Activated CD4-positive, CD25-positive, alpha-beta regulatory T cell (primary cell): ENCODE data around the gene TNFSF9.
A peak's percentile ranks its signal among the peaks of the same experiment; 100 is the strongest.

Source experiments
- DNase-seq, 4 experiments: peaks; one replicate each; lab custom pipeline; 2025; lab: John Stamatoyannopoulos, UW

The TNFSF9 gene, protein sequence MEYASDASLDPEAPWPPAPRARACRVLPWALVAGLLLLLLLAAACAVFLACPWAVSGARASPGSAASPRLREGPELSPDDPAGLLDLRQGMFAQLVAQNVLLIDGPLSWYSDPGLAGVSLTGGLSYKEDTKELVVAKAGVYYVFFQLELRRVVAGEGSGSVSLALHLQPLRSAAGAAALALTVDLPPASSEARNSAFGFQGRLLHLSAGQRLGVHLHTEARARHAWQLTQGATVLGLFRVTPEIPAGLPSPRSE

GRCh38 chr19:6530386-6531162 lies at the start of gene TNFSF9:
TSS of gene TNFSF9 (plus strand) at chr19:6531026. CDS start at chr19:6531037, 11 bp downstream.
- peak; percentile 38 to 72 (median 54) for DNase-seq

DNA sequence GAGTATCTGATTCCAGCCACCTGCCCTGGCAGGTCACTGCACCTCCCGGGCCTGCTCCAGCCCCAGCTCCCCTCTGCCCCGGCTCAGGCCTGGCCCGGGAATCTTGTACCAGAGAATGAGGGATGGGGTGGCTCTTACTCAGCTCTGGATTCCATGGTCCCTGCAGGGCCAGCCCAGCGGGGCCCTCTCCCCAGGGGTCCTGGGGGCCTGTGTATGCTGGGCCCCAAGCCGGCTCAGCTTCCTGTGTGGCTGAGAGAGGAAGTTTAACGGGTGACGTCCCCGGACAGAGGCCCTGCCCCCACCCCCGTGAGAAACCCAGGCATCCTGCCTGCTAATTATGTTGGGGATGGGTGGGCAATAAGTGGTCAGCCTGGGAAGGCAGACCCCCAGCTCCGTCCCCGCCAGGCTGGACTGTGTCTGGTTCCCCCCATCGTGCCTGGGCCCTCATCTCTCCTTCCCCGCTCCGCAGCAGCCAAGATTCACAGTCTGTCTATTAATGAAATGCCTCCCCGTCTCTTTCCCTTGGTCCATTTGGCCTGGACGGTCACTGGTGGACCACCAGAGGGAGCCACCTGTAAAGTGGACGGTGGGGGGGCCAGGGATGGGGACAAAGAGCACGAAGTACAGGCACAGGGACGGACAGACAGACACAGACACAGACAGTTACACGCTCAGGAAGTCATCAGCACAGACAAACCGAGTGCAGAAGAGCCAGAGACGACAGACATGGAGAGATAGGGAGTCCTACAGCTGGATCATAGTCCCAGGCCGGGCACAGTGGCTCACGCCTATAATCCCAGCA lies 49.1 kb upstream of the TNFSF9 start, which contains the start of gene DENND1C:
DENND1C (minus strand) TSS at position 247 of the 802 bp plus-strand sequence; CDS start at position 155, 92 bp downstream.
- DNase-seq, result peak in 3 of 4 experiments; percentile 47 to 69 (median 49)

- no peak for DNase-seq
These were observed 48.5 kb upstream of the TNFSF9 start for GRCh38 chr19:6482343-6482686.

GRCh38 chr19:6483235-6483634 lies 47.6 kb upstream of the TNFSF9 start:
- DNase-seq, result no peak

DNA sequence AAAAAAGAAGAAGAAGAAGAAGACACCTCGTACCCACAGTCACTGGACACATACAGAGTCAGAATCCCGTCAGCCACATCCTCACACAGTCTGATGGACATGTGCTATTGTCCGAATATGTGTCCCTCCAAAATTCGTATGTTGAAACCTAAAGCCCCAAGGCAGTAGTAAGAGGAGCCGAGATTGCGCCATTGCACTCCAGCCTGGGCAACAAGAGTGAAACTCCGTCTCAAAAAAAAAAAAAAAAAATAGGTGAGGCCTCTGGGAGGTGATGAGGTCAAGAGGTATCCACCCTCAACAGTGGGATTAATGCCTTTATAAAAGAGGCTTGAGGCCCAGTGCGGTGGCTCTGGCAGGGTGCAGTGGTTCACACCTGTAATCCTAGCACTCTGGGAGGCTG lies 46.6 kb upstream of the TNFSF9 start:
- no peak for DNase-seq

- no peak for DNase-seq
These were observed 46.0 kb upstream of the TNFSF9 start for GRCh38 chr19:6484831-6485230.

DNA sequence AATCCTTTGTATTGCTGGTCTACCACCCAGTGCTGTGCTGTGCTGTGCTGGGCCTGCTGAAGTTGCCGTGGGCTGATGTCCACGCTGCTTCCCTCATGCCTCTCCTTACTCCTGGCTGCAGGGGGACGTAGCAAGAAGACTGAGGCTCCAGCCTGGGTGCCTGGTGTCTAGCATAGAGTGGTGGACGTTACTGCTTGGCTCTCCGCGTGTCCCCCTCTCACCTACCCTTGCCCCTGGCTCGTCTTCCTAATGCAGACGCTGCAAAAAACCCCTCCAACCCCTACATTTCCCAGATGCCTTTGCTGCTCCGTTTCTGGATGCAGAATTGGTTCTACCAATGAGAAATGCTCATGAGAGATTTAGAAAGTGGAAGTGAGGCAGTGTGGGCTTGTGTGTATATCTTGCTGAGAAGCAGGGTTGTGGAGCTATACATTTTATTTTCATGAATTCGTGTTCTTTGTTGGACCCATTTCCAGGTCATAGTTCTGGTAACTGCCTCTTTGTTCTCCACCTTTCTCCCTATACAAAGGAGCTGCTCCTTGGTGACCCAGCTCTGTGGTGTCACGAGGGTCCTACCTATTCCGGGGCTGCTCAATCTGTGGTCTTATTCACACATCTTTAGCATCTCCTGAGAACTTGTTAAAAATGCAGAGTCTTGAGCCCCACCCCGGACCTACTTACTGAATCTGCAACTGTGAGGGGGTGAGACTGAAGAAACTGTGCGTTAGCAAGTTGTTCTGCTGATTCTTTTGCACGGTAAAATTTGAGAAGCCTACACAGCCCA lies 41.4 kb upstream of the TNFSF9 start:
- DNase-seq, result no peak

DNA sequence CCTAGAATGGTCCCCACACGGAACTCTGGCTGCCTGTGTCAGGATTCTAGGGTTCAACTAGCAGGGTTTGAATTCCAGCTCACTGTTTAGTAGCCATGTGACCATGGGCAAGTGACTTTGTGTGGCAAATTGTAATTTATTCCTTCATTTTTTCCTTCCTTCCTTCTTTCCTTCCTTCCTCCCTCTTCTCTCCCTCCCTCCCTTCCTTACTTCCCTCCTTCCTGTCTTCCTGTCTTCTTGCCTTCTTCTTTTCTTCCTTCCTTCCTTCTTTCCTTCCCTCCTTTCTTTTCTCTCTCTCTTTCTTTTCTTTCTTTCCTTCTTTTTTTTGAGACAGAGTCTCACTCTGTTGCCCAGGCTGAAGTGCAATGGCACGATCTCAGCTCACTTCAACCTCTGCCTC lies 40.7 kb upstream of the TNFSF9 start:
- no peak for DNase-seq

GRCh38 chr19:6491802-6492592 lies 38.8 kb upstream of the TNFSF9 start:
- DNase-seq, result no peak

DNA sequence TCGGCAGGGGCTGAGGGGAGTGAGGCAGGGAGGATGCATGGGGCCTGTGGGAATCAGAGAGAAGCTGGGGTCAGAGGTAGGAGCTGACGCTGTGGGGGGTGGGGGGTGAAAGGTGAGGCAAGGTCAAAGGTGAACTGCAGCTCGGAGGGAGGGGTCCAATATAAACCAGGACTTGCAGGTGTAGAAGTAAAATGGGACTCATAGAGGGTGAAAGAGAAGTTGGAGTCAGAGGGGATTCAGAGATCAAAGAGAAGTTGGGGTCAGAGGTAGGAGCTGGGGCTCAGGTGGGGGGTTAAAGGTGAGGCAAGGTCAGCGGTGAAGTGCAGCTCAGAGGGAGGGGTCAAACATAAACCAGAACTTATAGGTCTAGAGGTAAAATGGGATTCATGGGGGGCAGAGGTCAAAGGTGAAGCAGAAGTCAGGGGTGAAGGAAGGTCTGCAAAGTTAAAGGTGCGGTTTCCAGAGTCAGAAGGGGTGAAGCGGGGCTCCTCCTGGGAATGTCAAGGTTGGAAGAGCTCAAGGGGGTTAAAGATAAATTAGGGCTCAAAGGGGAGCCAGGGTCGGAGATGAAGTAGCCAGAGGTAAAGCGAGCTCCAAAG lies 36.3 kb upstream of the TNFSF9 start:
- no peak for DNase-seq

DNA sequence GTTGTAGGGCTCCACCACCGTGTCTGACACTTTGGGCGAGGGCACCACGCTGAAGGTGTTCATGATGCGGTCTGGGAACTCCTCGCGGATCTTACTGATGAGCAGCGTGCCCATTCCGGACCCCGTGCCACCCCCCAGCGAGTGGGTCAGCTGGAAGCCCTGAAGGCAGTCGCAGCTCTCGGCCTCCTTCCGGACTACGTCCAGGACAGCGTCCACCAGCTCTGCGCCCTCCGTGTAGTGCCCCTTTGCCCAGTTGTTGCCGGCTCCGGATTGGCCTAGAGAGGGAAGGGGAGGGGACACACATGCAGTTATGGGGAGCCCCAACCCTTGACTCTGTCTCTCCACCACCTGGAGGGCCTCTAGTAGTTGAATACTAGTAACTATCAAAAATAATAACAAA lies 34.9 kb upstream of the TNFSF9 start:
- no peak for DNase-seq

GRCh38 chr19:6498294-6499036 lies 32.4 kb upstream of the TNFSF9 start:
- DNase-seq, result no peak

- DNase-seq, result no peak
These were observed 31.6 kb upstream of the TNFSF9 start for GRCh38 chr19:6499052-6499790.

DNA sequence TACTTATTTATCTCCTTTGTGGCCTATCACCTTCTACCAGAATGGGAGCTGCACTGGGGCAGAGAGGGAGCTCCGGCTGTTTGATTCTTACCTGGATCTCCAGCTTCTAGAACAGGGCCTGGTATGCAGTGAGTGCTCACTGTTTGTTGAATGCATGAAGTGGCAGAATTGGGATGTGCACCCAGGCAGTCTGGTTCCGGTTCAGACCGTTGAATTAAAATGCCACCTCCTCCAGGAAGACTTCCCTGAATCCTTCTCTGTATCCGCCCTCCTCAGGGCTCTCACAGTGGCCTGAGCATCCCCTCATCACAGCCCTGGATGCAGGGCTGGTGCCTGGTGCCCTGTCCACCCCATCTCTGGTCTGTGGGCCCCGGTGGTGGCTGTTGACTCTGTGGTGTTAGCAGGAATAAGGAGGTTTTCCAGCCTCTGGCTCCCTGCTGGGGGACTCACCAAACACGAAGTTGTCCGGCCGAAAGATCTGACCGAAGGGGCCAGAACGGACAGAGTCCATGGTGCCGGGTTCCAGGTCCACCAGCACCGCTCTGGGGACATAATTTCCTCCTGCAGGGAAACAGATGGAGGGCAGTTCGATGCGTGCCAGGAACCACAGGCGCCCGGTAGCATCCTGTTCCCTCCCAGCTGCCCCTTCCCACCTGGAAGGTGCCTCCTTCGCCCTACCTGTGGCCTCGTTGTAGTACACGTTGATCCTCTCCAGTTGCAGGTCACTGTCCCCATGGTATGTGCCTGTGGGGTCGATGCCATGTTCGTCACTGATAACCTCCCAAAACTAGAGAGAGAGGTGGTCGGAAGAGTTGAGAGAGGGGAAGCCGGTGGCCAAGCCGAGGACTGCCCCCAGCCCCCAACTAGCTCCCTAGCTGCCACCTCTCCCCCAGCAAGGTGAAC lies 29.7 kb upstream of the TNFSF9 start:
- DNase-seq, result no peak

DNA sequence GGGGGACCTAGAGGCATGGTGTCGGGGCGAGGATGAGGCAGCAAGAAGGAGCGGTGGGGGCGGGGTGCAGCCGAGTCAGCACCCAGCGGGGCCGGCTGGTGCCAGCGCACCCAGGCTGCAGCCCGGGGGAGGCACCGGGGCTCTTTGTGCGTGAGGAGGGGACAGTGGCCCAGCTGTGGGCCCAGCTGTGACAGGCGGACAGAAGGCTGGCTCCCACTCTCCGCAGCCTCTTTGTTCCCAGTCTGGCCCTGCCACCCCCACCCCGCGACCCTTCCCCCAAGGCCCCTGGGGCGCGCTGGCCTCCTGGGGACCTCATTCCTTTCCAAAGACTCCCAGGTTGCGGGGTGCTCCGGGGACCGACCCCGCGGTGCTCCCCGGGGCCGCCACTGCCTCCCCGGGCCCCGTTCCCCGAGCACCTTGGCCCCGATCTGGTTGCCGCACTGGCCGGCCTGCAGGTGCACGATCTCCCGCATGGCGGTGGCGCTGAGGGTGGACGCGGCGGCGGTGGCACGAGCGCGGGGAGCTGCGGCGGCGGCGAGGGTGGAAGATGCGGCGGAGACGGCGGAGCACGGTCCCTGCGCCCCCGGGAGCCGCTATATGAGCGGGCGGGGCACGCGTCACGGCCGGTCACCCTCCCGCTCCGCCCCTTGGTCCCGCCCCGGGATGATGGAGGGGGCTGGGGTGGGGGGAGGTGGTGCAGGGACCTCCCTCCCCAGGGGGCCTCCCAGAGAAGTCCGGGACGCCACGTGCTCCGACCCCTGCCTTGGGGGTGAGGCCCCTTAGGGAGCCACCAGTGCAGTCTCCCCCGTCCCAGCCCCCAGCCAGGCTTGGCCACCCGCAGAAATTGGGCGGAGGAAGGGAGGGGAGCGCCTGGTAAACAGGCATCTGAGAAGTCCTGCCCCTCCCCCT lies 28.8 kb upstream of the TNFSF9 start, which contains the start of gene TUBB4A:
TUBB4A (minus strand) TSS at position 570 of the 909 bp plus-strand sequence; CDS start at position 473, 97 bp downstream.
- DNase-seq, result no peak

DNA sequence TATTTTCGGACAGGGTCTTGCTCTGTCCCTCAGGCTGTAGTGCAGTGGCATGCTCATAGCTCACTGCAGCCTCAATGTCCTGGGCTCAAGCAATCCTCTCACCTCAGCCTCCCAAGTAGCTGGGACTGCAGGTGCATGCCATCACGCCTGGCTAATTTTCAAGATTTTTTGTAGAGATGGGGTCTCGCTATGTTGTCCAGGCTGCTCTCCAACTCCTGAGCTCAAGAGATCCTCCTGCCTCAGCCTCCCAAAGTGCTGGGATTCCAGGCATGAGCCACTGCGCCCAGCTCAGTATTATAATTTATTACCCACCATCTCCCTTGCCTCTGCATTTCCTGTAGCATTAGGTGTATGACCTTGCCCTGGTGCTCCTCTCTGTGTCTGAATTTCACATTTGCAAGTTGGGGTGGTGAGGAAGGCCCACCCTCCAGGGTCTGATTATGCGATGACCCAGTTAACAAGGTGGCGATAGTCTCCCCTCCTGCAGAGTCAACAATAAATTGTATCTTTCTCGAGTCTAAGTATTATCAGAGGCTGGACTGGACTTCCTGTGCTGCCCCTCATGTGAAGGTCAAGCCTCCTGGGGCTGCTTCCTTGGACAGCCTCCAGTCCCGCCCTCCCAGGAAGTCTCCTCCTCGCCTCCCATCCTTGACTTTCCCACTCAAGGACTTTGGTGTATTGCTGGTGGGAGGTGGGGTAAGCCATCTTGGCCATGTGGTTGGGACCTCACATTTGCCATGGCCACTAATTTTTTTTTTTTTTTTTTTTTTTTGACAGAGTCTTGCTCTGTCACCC lies 27.2 kb upstream of the TNFSF9 start:
- DNase-seq, result no peak
